ENCODE measurements around the gene PPP1R14D.

The PPP1R14D gene

GRCh38 chr15:40776537-40777141 lies 51.9 kb downstream of the PPP1R14D start:
- no peak for DNase-seq

GRCh38 chr15:40775740-40776536 lies 52.6 kb downstream of the PPP1R14D start:
- no peak for DNase-seq

- DNase-seq = no peak
Measured at GRCh38 chr15:40775007-40775406, 53.5 kb downstream of the PPP1R14D start.

GRCh38 chr15:40773902-40774301 lies 54.6 kb downstream of the PPP1R14D start:
- no peak for DNase-seq

GRCh38 chr15:40773496-40773895 lies 55.0 kb downstream of the PPP1R14D start:
- DNase-seq = no peak

- no peak for DNase-seq
Measured at GRCh38 chr15:40772014-40772413, 56.5 kb downstream of the PPP1R14D start.

- DNase-seq = no peak
Measured at GRCh38 chr15:40771242-40771641, 57.3 kb downstream of the PPP1R14D start.

GRCh38 chr15:40770147-40770721 lies 58.3 kb downstream of the PPP1R14D start:
- DNase-seq = peak; percentile 82

GRCh38 chr15:40769274-40770146 lies 59.0 kb downstream of the PPP1R14D start, which contains the start of gene C15orf62:
TSS of gene C15orf62 (plus strand) at chr15:40769980. CDS start at chr15:40770496, 516 bp downstream.
- peak; percentile 88 for DNase-seq

- no peak for DNase-seq
Measured at GRCh38 chr15:40768521-40769273, 59.8 kb downstream of the PPP1R14D start.

GRCh38 chr15:40767838-40768500 lies 60.5 kb downstream of the PPP1R14D start:
- DNase-seq = no peak

- no peak for DNase-seq
Measured at GRCh38 chr15:40766906-40767837, 61.3 kb downstream of the PPP1R14D start.

- DNase-seq = no peak
Measured at GRCh38 chr15:40766194-40766815, 62.2 kb downstream of the PPP1R14D start.

Data from NCI-H2171 treated with DMSO at 0.1 percent for 48 hours (cell line).